PFSK-1 (cell line): ENCODE data around the gene ADCY2.

ENCODE experiments used
- FOXP2 ChIP-seq: optimal IDR thresholded peaks from 2 replicates; pipeline ENCODE3; 2011; ENCODE audit warnings: borderline replicate concordance, control low read depth, inconsistent platforms; ENCODE audit not compliant: insufficient read depth; ENCODE audit errors: extremely low read length, extremely low read depth
- POLR2AphosphoS5 ChIP-seq: IDR thresholded peaks from 2 replicates; pipeline ENCODE4 v1.6.1; 2012; ENCODE audit warnings: low read depth, mild to moderate bottlenecking, control low read depth, low read length, moderate library complexity
- SIN3A ChIP-seq: IDR thresholded peaks from 2 replicates; pipeline ENCODE4 v1.6.1; 2012; ENCODE audit warnings: mild to moderate bottlenecking, low read length, moderate library complexity, borderline replicate concordance; ENCODE audit not compliant: insufficient read depth
- TAF1 ChIP-seq: IDR thresholded peaks from 2 replicates; pipeline ENCODE4 v1.6.1; 2012; ENCODE audit warnings: low read length, control low read depth, borderline replicate concordance; ENCODE audit not compliant: insufficient read depth
- TF ChIP-seq, protein P1 (sequence below), 2 experiments: IDR thresholded peaks; 2 replicates each; pipeline versions ENCODE4 v1.6.1 to v1.8.0; 2011 to 2012; ENCODE audit warnings: low read depth in 2 of 2, low read length in 2 of 2, control low read depth in 1 of 2, inconsistent platforms in 1 of 2, mild to moderate bottlenecking in 1 of 2, moderate library complexity in 1 of 2; ENCODE audit not compliant: insufficient read depth in 1 of 2

ADCY2 gene

DNA sequence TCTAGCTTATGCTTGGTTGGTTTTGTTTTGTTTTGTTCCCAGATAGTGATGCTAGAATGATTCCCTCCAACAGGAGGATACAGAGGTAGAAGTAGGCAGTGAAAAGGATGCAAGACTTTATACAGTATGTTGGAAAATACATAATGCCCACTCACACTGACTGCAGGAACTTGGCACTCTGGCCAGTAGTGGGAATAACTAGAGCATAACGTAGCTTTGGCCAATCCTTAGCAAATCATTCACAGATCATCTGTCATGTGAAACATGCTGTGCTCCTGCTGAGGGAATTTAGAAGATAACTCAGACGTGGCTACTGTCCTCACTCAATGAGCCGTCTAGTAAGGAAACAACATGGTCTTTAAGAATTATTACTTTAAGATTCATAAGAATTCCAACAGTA is 441.5 kb downstream of the ADCY2 start:
- no peak for TF ChIP-seq SIN3A
- TF ChIP-seq TAF1, result no peak
- TF ChIP-seq FOXP2, result no peak
- TF ChIP-seq, protein P1, sequence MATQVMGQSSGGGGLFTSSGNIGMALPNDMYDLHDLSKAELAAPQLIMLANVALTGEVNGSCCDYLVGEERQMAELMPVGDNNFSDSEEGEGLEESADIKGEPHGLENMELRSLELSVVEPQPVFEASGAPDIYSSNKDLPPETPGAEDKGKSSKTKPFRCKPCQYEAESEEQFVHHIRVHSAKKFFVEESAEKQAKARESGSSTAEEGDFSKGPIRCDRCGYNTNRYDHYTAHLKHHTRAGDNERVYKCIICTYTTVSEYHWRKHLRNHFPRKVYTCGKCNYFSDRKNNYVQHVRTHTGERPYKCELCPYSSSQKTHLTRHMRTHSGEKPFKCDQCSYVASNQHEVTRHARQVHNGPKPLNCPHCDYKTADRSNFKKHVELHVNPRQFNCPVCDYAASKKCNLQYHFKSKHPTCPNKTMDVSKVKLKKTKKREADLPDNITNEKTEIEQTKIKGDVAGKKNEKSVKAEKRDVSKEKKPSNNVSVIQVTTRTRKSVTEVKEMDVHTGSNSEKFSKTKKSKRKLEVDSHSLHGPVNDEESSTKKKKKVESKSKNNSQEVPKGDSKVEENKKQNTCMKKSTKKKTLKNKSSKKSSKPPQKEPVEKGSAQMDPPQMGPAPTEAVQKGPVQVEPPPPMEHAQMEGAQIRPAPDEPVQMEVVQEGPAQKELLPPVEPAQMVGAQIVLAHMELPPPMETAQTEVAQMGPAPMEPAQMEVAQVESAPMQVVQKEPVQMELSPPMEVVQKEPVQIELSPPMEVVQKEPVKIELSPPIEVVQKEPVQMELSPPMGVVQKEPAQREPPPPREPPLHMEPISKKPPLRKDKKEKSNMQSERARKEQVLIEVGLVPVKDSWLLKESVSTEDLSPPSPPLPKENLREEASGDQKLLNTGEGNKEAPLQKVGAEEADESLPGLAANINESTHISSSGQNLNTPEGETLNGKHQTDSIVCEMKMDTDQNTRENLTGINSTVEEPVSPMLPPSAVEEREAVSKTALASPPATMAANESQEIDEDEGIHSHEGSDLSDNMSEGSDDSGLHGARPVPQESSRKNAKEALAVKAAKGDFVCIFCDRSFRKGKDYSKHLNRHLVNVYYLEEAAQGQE (IDR thresholded peaks at IDR 0.05; ENCODE audit: insufficient read depth in 1 of 2, low read depth in 2 of 2, low read length in 2 of 2), result no peak
- TF ChIP-seq POLR2AphosphoS5, result no peak

DNA sequence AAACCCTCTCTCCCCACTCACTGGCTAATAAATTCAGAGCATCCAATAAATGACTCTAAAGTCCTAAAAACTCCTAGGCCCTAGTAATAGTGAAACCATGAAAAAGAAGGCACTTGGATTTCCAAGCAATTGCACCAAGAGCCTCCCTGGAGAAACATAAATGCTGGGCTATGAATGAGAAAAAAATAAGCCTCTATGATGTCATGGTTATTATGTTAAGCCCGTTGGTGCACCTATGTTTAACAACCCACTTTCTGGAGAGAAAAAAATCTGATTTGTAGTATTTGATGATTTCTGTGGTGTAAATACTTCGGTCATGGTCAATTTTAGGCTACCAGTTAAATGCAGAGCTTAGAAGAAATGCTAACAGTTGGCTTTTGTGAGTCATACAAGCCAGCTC is 446.6 kb downstream of the ADCY2 start:
- no peak for TF ChIP-seq FOXP2
- TF ChIP-seq SIN3A, result no peak

DNA sequence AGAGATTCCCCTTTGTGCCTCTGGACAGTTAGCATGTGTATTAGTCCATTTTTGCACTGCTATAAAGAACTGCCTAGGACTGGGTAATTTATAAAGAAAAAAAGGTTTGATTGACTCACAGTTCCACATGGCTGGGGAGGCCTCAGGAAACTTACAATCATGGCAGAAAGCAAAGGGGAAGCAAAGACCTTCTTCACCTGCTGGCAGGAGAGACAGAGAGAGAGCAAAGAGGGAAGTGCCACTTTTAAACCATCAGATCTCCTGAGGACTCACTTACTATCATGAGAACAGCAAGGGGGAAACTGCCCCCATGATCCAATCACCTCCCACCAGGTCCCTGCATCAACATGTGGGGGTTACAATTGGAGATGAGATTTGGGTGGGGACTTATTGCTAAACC is 449.0 kb downstream of the ADCY2 start:
- TF ChIP-seq TAF1 (no peak), POLR2AphosphoS5 (no peak), SIN3A (no peak), FOXP2 (no peak)
- TF ChIP-seq, protein P1 (IDR thresholded peaks at IDR 0.05; ENCODE audit: insufficient read depth in 1 of 2, low read depth in 2 of 2, low read length in 2 of 2), result no peak

DNA sequence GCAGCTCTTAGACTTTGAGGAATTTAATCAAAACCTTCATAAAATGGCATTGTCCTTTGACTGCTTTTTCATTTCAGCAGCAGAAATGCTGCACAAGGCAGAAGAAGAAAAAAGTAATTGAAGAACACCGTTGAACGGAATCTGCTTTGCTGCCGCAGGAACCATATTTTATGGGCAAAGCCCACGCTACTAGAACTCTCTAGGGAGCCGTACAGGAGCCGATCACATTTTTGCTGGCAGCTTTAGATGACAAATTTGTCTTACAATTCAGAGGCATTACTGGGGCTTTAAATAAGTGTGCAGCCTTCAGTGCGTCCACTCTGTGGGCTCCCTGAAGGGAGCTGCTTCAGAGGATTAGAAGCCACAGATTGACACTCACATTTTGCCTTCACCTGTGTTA is 449.6 kb downstream of the ADCY2 start:
- TF ChIP-seq POLR2AphosphoS5 (no peak), FOXP2 (no peak), SIN3A (no peak)

DNA sequence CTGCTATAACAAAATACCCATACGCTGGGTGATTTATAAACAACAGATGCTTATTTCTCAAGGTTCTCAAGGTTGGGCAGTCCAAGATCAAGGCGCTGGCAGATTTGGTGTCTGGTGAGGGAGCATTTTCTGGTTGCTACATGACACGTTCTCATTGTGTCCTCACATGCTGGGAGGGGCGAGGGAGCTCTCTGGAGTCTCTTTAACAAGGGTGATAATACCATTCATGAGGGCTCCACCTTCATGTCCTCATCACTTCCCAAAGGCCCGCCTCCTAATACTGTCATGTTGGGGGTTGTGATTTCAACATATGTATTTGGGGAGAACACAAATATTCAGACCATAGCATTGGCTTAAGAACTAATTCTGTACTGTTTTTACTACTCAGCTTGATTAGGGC is 450.4 kb downstream of the ADCY2 start:
- TF ChIP-seq POLR2AphosphoS5, result no peak

DNA sequence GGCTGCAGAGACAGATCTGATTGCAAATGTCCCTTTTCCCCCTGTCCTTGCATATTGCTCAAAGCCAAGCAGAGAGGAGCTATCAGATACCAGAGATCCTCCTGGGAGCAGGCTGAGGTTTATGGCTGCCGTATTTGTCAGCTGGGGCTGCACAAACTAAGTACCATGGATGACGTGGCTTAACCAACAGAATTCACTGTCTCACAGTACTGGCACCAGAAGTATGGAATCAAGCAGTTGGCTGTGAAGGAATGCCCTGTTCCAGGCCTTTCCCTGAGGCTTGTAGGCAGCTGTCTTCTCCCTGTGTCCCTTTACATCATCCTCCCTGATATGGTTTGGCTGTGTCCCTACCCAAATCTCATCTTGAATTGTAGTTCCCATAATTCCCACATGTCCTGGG is 452.4 kb downstream of the ADCY2 start:
- TF ChIP-seq POLR2AphosphoS5 (no peak), FOXP2 (no peak)
- TF ChIP-seq, protein P1 (IDR thresholded peaks at IDR 0.05; ENCODE audit: insufficient read depth in 1 of 2, low read depth in 2 of 2, low read length in 2 of 2), result no peak

DNA sequence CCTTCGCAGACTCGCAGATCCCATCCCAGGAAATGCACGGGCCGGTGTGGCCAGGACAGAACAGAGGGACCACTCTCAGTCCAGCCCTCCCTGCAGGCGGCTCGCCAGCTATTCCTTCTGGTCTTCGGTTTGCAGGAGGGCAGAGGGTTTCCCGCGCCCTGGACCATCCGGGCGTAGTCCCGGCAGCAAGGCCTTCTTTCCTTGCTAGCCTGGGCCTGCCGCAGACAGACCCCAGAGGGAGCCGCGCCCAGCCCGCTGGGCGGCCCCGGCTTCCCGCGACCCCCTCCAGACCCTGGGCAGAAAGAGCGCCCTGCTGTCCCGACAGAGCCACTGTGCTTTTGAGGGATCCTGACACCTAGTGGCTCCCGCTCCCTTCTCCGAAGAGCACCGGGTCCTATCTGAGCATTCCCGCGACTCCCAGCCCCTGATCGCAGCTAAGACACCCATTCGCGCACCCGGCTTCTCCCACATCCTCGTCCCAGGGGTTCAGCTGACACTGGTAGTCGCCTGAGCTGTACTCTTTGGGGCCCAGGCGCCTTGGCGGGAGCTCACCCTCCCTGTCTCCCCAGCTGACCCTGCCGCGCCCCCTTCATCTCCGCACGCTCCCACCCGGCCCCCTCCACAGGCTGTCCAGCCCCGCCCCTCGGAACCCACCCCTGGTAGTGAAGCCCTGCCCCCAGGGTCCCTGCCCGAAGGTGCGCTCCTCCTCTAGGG is 453.9 kb downstream of the ADCY2 start:
- no peak for TF ChIP-seq SIN3A
- no peak for TF ChIP-seq TAF1
- TF ChIP-seq, protein P1 (IDR thresholded peaks at IDR 0.05; ENCODE audit: insufficient read depth in 1 of 2, low read depth in 2 of 2, low read length in 2 of 2), result no peak
- TF ChIP-seq POLR2AphosphoS5, result no peak
- no peak for TF ChIP-seq FOXP2
